ENCODE data around the gene STOML3. TPM values are rescaled to one million over a fixed set of nuclear protein-coding genes. Genes with fewer than 3 reads are reported as not detected.

STOML3 gene
- total RNA-seq: not detected
- long read RNA-seq: 0 reads

- no peak for ATAC-seq (ENCODE audit: poor library complexity)
- intact Hi-C loops (cut with DNase I): no loop called here
Observed at GRCh38 chr13:38990693-38991092, at the start of gene STOML3. Gene STOML3, minus strand, starts transcription at chr13:38990831. Its CDS starts 110 bp downstream, at chr13:38990721.

GRCh38 chr13:39040206-39040605 lies 49.6 kb upstream of the STOML3 start:
- no peak for ATAC-seq (ENCODE audit: poor library complexity)
- intact Hi-C loops (cut with DNase I): no loop called here
- DNase-seq: no peak

More at GRCh38 chr13:38990693-38991092, at the start of gene STOML3:
- DNase-seq: no peak

- DNase-seq (no peak), ATAC-seq (ENCODE audit: poor library complexity) (no peak)
- intact Hi-C loops (cut with DNase I): no loop called here
Observed at GRCh38 chr13:39039041-39039440, 48.4 kb upstream of the STOML3 start.

- ATAC-seq (ENCODE audit: poor library complexity): peak; percentile 25
- no peak for DNase-seq
- intact Hi-C loops (cut with DNase I): no loop called here
Observed at GRCh38 chr13:39038569-39039030, 48.0 kb upstream of the STOML3 start.

- DNase-seq: peak; percentile 94
- intact Hi-C loops (cut with DNase I): no loop called here
- ATAC-seq (ENCODE audit: poor library complexity): peak; percentile 95
Observed at GRCh38 chr13:39037880-39038568, 47.4 kb upstream of the STOML3 start, which contains the start of the genes NHLRC3 and PROSER1. Gene NHLRC3, plus strand, starts transcription at chr13:39038456. Its CDS starts 184 bp downstream, at chr13:39038640. Gene PROSER1, minus strand, starts transcription at chr13:39038089. Its CDS starts 847 bp downstream, at chr13:39037242.

- DNase-seq (no peak), ATAC-seq (ENCODE audit: poor library complexity) (no peak)
- intact Hi-C loops (cut with DNase I): no loop called here
Observed at GRCh38 chr13:39037410-39037879, 46.8 kb upstream of the STOML3 start.

- no peak for ATAC-seq (ENCODE audit: poor library complexity)
- intact Hi-C loops (cut with DNase I): no loop called here
- no peak for DNase-seq
Observed at GRCh38 chr13:39036212-39036611, 45.6 kb upstream of the STOML3 start.

- intact Hi-C loops (cut with DNase I): no loop called here
- DNase-seq (no peak), ATAC-seq (ENCODE audit: poor library complexity) (no peak)
Observed at GRCh38 chr13:39035799-39036198, 45.2 kb upstream of the STOML3 start.

- intact Hi-C loops (cut with DNase I): no loop called here
- DNase-seq (no peak), ATAC-seq (ENCODE audit: poor library complexity) (no peak)
Observed at GRCh38 chr13:39035204-39035603, 44.6 kb upstream of the STOML3 start.

- DNase-seq (no peak), ATAC-seq (ENCODE audit: poor library complexity) (no peak)
- intact Hi-C loops (cut with DNase I): no loop called here
Observed at GRCh38 chr13:39034085-39034484, 43.5 kb upstream of the STOML3 start.

- ATAC-seq (ENCODE audit: poor library complexity) (no peak), DNase-seq (no peak)
- intact Hi-C loops (cut with DNase I): no loop called here
Observed at GRCh38 chr13:39032150-39032549, 41.5 kb upstream of the STOML3 start.

- ATAC-seq (ENCODE audit: poor library complexity) (peak; percentile 56), DNase-seq (no peak)
- intact Hi-C loops (cut with DNase I): no loop called here
Observed at GRCh38 chr13:39025433-39025839, 34.8 kb upstream of the STOML3 start.

GRCh38 chr13:39023761-39024160 lies 33.1 kb upstream of the STOML3 start:
- ATAC-seq (ENCODE audit: poor library complexity) (no peak), DNase-seq (no peak)
- intact Hi-C loops (cut with DNase I): no loop called here

GRCh38 chr13:39023316-39023715 lies 32.7 kb upstream of the STOML3 start:
- intact Hi-C loops (cut with DNase I): no loop called here
- DNase-seq: no peak
- ATAC-seq (ENCODE audit: poor library complexity): no peak

- no peak for ATAC-seq (ENCODE audit: poor library complexity)
Observed at GRCh38 chr13:39020853-39021462, 30.3 kb upstream of the STOML3 start.

GRCh38 chr13:39016787-39017186 lies 26.2 kb upstream of the STOML3 start:
- intact Hi-C loops (cut with DNase I): no loop called here
- DNase-seq (no peak), ATAC-seq (ENCODE audit: poor library complexity) (peak; percentile 43)

More at GRCh38 chr13:39020853-39021462, 30.3 kb upstream of the STOML3 start:
- intact Hi-C loops (cut with DNase I): no loop called here
- DNase-seq: no peak

GRCh38 chr13:39016087-39016486 lies 25.5 kb upstream of the STOML3 start:
- DNase-seq (no peak), ATAC-seq (ENCODE audit: poor library complexity) (no peak)
- intact Hi-C loops (cut with DNase I): no loop called here

- DNase-seq: no peak
- intact Hi-C loops (cut with DNase I): no loop called here
- no peak for ATAC-seq (ENCODE audit: poor library complexity)
Observed at GRCh38 chr13:39013462-39013861, 22.8 kb upstream of the STOML3 start.

GRCh38 chr13:39012608-39013007 lies 22.0 kb upstream of the STOML3 start:
- DNase-seq (no peak), ATAC-seq (ENCODE audit: poor library complexity) (no peak)
- intact Hi-C loops (cut with DNase I): no loop called here
